ENCODE data around the gene TXNL1. TPM values are rescaled to one million over a fixed set of nuclear protein-coding genes. Genes with fewer than 3 reads are reported as not detected.
"Not testable (repeated sequence)": the region's sequence is repeated elsewhere in the genome, so short reads cannot be mapped to it uniquely, and the experiment has no call there.

Gene TXNL1
- total and polyA plus RNA-seq, 4 donors, result 36.4 to 49.6 (median 44.4) TPM

DNA sequence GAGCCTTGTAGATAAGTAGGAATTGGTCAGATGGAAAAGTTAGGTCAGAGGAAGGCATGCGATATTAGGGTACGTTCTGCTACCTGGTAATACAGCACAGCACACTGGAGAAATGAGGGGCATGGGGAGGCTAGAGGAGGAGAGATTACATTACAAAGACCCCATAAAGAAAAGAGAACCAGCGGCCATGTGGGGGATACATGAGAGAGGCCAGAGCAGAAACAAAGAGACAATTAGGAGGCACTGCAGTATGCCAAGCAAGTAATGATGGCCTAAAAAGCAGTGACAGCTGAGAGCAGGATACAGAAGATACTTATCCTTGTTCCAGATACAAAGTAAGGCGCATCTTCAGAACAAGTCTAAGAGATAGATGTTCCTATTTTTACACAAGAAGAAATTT, 40.0 kb downstream of the TXNL1 start:
- no peak overlapping the region for H3K4me3 ChIP-seq (ENCODE audit: low read length in 2 of 2)
- no peak overlapping the region for H3K27ac ChIP-seq (ENCODE audit: low read depth in 1 of 2, low read length in 2 of 2)
- H3K9me3 ChIP-seq (ENCODE audit: control insufficient read depth, low read length), result no peaks in the 10 kb centered on the region
- intact Hi-C loops (cut with DNase I), result no loop called here
- H3K36me3 ChIP-seq (ENCODE audit: control insufficient read depth in 1 of 2, insufficient read depth in 2 of 2, low read length in 1 of 2), result no peaks in the 10 kb centered on the region
- DNase-seq (no peak), ATAC-seq (ENCODE audit: low FRiP score) (no peak)
- no peaks in the 10 kb centered on the region for H3K4me1 ChIP-seq (ENCODE audit: control insufficient read depth in 1 of 2, insufficient read depth in 2 of 2, low read length in 2 of 2)
- 75 to 83% methylated on average over 4 of the region's 4 CpGs for WGBS, 2 donors
- no peaks in the 10 kb centered on the region for H3K27me3 ChIP-seq (ENCODE audit: control insufficient read depth in 1 of 2, insufficient read depth in 2 of 2, low read length in 1 of 2)

DNA sequence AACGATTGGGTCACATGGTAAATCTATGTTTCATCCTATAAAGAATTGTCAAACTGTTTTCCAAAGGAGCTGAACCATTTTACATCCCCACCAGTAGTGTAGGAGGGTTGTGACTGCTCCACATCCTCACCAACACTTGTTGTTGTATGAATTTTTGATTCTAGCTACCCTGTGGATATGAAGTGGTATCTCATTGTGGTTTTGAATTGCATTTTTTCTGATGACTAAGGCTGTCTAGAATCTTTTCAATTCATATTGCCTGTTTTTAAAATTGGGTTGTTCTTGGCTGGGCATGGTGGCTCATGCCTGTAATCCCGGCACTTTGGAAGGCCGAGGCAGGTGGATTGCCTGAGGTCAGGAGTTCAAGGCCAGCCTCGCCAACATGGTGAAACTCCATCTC, 44.5 kb downstream of the TXNL1 start:
- DNase-seq (no peak), ATAC-seq (ENCODE audit: low FRiP score) (no peak)
- H3K9me3 ChIP-seq (ENCODE audit: control insufficient read depth, low read length), result no peaks in the 10 kb centered on the region
- H3K27me3 ChIP-seq (ENCODE audit: control insufficient read depth in 1 of 2, insufficient read depth in 2 of 2, low read length in 1 of 2), result no peaks in the 10 kb centered on the region
- no peak overlapping the region for H3K4me3 ChIP-seq (ENCODE audit: low read length in 2 of 2)
- H3K36me3 ChIP-seq (ENCODE audit: control insufficient read depth in 1 of 2, insufficient read depth in 2 of 2, low read length in 1 of 2), result no peaks in the 10 kb centered on the region
- intact Hi-C loops (cut with DNase I), result no loop called here
- no peak overlapping the region for H3K27ac ChIP-seq (ENCODE audit: low read depth in 1 of 2, low read length in 2 of 2)
- WGBS, 2 donors, result 74 to 75% methylated on average over 4 of the region's 4 CpGs
- H3K4me1 ChIP-seq (ENCODE audit: control insufficient read depth in 1 of 2, insufficient read depth in 2 of 2, low read length in 2 of 2), result no peaks in the 10 kb centered on the region

DNA sequence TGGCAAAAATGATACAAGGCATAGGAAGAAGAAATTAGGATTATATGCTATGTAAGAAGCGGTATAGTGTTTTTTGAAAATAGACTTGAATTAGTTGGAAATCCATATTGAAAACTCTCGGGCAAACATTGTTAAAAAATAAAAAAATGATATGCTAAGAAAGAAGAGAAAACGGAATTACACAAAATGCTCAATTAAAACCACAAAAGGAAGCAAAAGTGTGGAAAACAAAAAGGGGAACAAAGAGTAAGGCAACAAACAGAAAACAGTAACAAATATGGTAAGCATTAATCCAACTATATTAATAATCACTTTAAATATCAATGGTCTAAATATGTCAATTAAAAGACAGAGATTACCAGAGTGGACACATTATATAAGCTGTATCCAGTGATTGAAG, 58.4 kb downstream of the TXNL1 start:
- 63 to 78% methylated on average over 3 of the region's 3 CpGs for WGBS, 2 donors
- Histone ChIP-seq H3K9me3 (ENCODE audit: control insufficient read depth, low read length) (no peaks in the 10 kb centered on the region), H3K27ac (ENCODE audit: low read depth in 1 of 2, low read length in 2 of 2) (no peak overlapping the region), H3K4me1 (ENCODE audit: control insufficient read depth in 1 of 2, insufficient read depth in 2 of 2, low read length in 2 of 2) (peaks cover 0 to 2% of the 10 kb centered on the region in 2 donors), H3K4me3 (ENCODE audit: low read length in 2 of 2) (no peak overlapping the region), H3K27me3 (ENCODE audit: control insufficient read depth in 1 of 2, insufficient read depth in 2 of 2, low read length in 1 of 2) (no peaks in the 10 kb centered on the region), H3K36me3 (ENCODE audit: control insufficient read depth in 1 of 2, insufficient read depth in 2 of 2, low read length in 1 of 2) (no peaks in the 10 kb centered on the region)
- intact Hi-C loops (cut with DNase I), result no loop called here
- DNase-seq, result no peak
- ATAC-seq (ENCODE audit: low FRiP score), result no peak

DNA sequence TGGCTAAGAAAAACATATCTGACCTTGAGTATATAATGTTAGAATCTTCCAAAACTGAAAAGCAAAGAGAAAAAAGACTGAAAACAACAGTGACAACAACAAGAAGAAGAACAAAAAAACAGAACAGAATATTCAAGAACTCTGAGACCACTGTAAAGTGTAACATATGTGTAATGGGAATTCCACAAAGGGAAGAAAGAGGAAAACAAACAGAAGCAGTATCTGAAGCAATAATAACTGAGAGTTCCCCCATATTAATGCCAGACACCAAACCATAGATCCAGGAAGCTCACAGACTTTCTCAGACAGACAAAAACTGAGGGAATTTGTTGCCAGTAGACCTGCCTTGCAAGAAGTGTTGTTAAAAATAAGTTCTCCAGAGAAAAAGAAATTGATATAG, 58.9 kb downstream of the TXNL1 start:
- no peak for ATAC-seq (ENCODE audit: low FRiP score)
- intact Hi-C loops (cut with DNase I), result loop anchor here (5.0 to 10.0 kb wide), 4 partner anchors 1162 to 1345 kb away; no protein-coding TSS in a partner anchor
- DNase-seq, result no peak
- no peaks in the 10 kb centered on the region for H3K27me3 ChIP-seq (ENCODE audit: control insufficient read depth in 1 of 2, insufficient read depth in 2 of 2, low read length in 1 of 2)
- no peak overlapping the region for H3K27ac ChIP-seq (ENCODE audit: low read depth in 1 of 2, low read length in 2 of 2)
- H3K4me1 ChIP-seq (ENCODE audit: control insufficient read depth in 1 of 2, insufficient read depth in 2 of 2, low read length in 2 of 2), result peaks cover 2 to 4% of the 10 kb centered on the region in 2 donors
- no peak overlapping the region for H3K4me3 ChIP-seq (ENCODE audit: low read length in 2 of 2)
- no peaks in the 10 kb centered on the region for H3K36me3 ChIP-seq (ENCODE audit: control insufficient read depth in 1 of 2, insufficient read depth in 2 of 2, low read length in 1 of 2)
- no peaks in the 10 kb centered on the region for H3K9me3 ChIP-seq (ENCODE audit: control insufficient read depth, low read length)

DNA sequence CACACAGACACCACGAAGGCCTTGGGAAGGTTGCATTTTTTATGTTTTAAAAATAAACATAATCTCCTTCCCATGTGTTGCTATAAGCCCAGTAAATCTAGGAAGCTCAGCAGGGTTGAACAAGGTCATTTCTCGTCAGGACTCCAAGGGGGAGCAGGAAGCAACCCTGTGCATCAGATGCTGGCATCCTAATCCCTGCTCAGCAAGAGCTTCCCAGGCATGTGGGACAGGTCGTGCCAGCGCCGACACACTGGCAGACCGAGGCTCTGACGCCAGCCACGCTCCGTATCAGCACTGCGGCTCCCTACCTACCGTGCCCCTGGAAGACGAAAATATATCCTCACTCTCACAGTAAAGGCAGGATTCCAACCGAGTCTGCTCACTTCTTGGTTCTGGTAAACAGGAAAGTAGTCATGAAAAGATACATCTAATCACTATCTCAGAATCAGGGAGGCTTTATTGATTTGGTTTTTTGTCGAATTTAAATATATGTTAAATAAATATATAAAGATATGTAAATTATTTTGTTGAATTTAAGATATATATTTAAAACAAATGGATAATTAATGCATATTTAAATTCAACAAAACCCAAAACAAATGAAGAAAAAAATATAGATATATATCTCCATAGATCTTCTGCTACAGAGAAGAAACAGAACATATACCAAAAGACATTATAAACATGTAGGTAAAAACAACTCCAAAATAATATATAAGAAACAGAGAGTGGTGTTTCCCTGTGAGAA, 61.4 kb downstream of the TXNL1 start:
- no peak overlapping the region for H3K4me3 ChIP-seq (ENCODE audit: low read length in 2 of 2)
- H3K4me1 ChIP-seq (ENCODE audit: control insufficient read depth in 1 of 2, insufficient read depth in 2 of 2, low read length in 2 of 2), result peaks cover 2 to 4% of the 10 kb centered on the region in 2 donors
- no peaks in the 10 kb centered on the region for H3K9me3 ChIP-seq (ENCODE audit: control insufficient read depth, low read length)
- H3K36me3 ChIP-seq (ENCODE audit: control insufficient read depth in 1 of 2, insufficient read depth in 2 of 2, low read length in 1 of 2), result no peaks in the 10 kb centered on the region
- ATAC-seq (ENCODE audit: low FRiP score) (no peak), DNase-seq (no peak)
- no peaks in the 10 kb centered on the region for H3K27me3 ChIP-seq (ENCODE audit: control insufficient read depth in 1 of 2, insufficient read depth in 2 of 2, low read length in 1 of 2)
- intact Hi-C loops (cut with DNase I), result loop anchor here (5.0 to 10.0 kb wide), 4 partner anchors 1160 to 1342 kb away; no protein-coding TSS in a partner anchor
- WGBS, 2 donors, result 19 to 25% methylated on average over 14 of the region's 14 CpGs
- no peak overlapping the region for H3K27ac ChIP-seq (ENCODE audit: low read depth in 1 of 2, low read length in 2 of 2)

DNA sequence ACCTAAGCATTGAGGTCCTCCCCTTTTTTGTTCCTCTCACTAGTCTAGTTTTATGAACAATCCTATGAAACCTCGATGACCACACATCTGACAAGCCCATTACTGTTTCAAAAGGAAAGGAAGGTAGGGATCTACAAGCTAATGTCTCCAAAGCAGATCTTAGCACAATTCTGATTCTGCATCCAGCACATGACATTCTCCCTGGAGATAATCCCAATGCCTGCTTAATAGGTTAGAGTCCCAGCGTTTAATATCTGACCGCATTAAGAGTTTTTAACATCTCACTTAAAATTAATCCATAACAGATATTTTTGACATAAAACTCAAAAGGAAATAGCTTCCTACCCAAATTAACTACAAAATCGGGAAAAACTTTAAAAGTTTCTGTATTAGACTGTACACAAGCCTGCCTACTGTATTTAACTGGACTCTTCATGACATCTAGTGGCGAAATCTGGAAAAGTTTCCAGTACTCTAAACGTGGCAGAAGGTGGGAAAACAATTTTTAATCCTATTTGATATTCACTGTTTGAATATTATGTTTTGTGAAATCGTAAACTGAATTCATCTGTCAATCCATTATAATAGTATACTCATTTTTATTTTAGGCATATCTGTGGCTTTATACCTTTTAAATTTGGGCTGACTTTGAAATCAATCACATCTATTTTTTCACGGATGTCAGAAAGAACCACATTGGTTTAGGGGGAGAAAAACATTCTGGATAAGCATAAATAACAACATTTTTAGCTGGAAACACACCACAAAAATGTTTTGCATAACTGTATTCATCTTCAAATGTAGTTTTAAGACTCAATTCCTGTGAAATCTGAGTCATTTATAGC, 62.4 kb downstream of the TXNL1 start:
- WGBS, 2 donors, result 31 to 34% methylated on average over 8 of the region's 8 CpGs

DNA sequence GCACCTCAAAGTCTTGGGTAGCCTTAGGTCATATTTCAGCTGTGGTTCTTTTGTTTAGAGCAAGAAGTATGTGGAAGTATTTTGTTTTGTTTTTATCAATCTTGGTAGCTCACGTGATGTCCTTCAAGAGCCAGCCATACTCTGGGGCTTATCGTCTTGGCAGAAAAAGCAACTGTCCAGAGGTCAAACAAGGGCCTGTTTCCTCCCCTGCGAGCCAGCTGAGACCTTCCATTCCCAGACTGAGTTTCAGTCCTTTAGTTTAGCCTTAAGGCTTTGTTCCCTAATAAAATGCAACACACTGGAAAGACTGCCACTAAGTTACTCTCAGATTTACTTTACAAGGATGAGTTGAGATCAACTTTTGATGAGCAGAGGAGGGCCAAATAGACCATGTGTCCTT, 63.5 kb downstream of the TXNL1 start:
- WGBS, 2 donors, result 7% methylated on average over 3 of the region's 3 CpGs
- intact Hi-C loops (cut with DNase I), result loop anchor here (5.0 to 10.0 kb wide), 5 partner anchors 788 to 1340 kb away; no protein-coding TSS in a partner anchor
- Histone ChIP-seq H3K4me3 (ENCODE audit: low read length in 2 of 2) (no peak overlapping the region), H3K4me1 (ENCODE audit: control insufficient read depth in 1 of 2, insufficient read depth in 2 of 2, low read length in 2 of 2) (peaks cover 2 to 4% of the 10 kb centered on the region in 2 donors), H3K27ac (ENCODE audit: low read depth in 1 of 2, low read length in 2 of 2) (no peak overlapping the region), H3K36me3 (ENCODE audit: control insufficient read depth in 1 of 2, insufficient read depth in 2 of 2, low read length in 1 of 2) (no peaks in the 10 kb centered on the region), H3K9me3 (ENCODE audit: control insufficient read depth, low read length) (no peaks in the 10 kb centered on the region), H3K27me3 (ENCODE audit: control insufficient read depth in 1 of 2, insufficient read depth in 2 of 2, low read length in 1 of 2) (no peaks in the 10 kb centered on the region)
- DNase-seq (no peak), ATAC-seq (ENCODE audit: low FRiP score) (peak; percentile 82)

More for the DNA sequence above, 62.4 kb downstream of the TXNL1 start:
- no peak overlapping the region for H3K27ac ChIP-seq (ENCODE audit: low read depth in 1 of 2, low read length in 2 of 2)
- no peaks in the 10 kb centered on the region for H3K27me3 ChIP-seq (ENCODE audit: control insufficient read depth in 1 of 2, insufficient read depth in 2 of 2, low read length in 1 of 2)
- intact Hi-C loops (cut with DNase I), result loop anchor here (5.0 to 10.0 kb wide), 4 partner anchors 1159 to 1341 kb away; no protein-coding TSS in a partner anchor
- DNase-seq (no peak), ATAC-seq (ENCODE audit: low FRiP score) (peak; percentile 89)
- peaks cover 2 to 4% of the 10 kb centered on the region in 2 donors for H3K4me1 ChIP-seq (ENCODE audit: control insufficient read depth in 1 of 2, insufficient read depth in 2 of 2, low read length in 2 of 2)
- H3K4me3 ChIP-seq (ENCODE audit: low read length in 2 of 2), result peak overlapping the region in 1 of 2 donors; percentile 18
- no peaks in the 10 kb centered on the region for H3K9me3 ChIP-seq (ENCODE audit: control insufficient read depth, low read length)
- no peaks in the 10 kb centered on the region for H3K36me3 ChIP-seq (ENCODE audit: control insufficient read depth in 1 of 2, insufficient read depth in 2 of 2, low read length in 1 of 2)

DNA sequence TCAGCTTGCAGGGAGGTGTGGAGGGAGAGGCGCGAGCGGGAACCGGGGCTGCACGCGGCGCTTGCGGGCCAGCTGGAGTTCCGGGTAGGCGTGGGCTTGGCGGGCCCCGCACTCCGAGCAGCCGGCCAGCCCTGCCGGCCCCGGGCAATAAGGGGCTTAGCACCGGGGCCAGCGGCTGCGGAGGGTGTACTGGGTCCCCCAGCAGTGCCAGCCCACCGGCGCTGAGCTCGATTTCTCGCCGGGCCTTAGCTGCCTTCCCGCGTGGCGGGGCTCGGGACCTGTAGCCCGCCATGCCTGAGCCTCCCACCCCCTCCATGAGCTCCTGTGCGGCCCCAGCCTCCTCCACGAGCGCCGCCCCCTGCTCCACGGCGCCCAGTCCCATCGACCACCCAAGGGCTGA, 66.1 kb downstream of the TXNL1 start:
- H3K27me3 ChIP-seq (ENCODE audit: control insufficient read depth in 1 of 2, insufficient read depth in 2 of 2, low read length in 1 of 2); ATAC-seq (ENCODE audit: low FRiP score); H3K9me3 ChIP-seq (ENCODE audit: control insufficient read depth, low read length); H3K4me3 ChIP-seq (ENCODE audit: low read length in 2 of 2); H3K27ac ChIP-seq (ENCODE audit: low read depth in 1 of 2, low read length in 2 of 2); DNase-seq; H3K4me1 ChIP-seq (ENCODE audit: control insufficient read depth in 1 of 2, insufficient read depth in 2 of 2, low read length in 2 of 2); H3K36me3 ChIP-seq (ENCODE audit: control insufficient read depth in 1 of 2, insufficient read depth in 2 of 2, low read length in 1 of 2): not testable (repeated sequence)
- 92 to 97% methylated on average over 18 to 36 of the region's 36 CpGs for WGBS, 2 donors
- intact Hi-C loops (cut with DNase I), result loop anchor here (5.0 to 10.0 kb wide), 3 partner anchors 785 to 1337 kb away; no protein-coding TSS in a partner anchor
